AG08395 (cell line): ENCODE results near the gene ARMCX4.
A peak's percentile ranks its signal among the peaks of the same experiment; 100 is the strongest.
"Not testable (repeated sequence)": the region's sequence is repeated elsewhere in the genome, so short reads cannot be mapped to it uniquely, and the experiment has no call there.

Source experiments
- DNase-seq: peaks from one replicate; pipeline ENCODE4 v3.0.0; 2012; ENCODE audit warnings: mixed read lengths, low spot score

The ARMCX4 gene

GRCh38 chrX:101485212-101485949, at the start of gene ARMCX4:
Gene ARMCX4 (plus strand): TSS chrX:101485456. CDS start chrX:101488590, 3,134 bp downstream.
- peak; percentile 49 for DNase-seq

GRCh38 chrX:101442085-101442484, 43.2 kb upstream of the ARMCX4 start:
- DNase-seq, result no peak

- DNase-seq, result no peak
Measured at GRCh38 chrX:101449279-101449678, 36.0 kb upstream of the ARMCX4 start.

GRCh38 chrX:101450085-101450484, 35.2 kb upstream of the ARMCX4 start:
- DNase-seq, result no peak

- DNase-seq, result no peak
Measured at GRCh38 chrX:101450961-101451360, 34.3 kb upstream of the ARMCX4 start.

- DNase-seq, result no peak
Measured at GRCh38 chrX:101452056-101452455, 33.2 kb upstream of the ARMCX4 start.

- DNase-seq, result no peak
Measured at GRCh38 chrX:101460669-101461068, 24.6 kb upstream of the ARMCX4 start.

GRCh38 chrX:101462892-101463291, 22.4 kb upstream of the ARMCX4 start:
- peak; percentile 54 for DNase-seq

- peak; percentile 21 for DNase-seq
Measured at GRCh38 chrX:101478366-101478765, 6.9 kb upstream of the ARMCX4 start.

- no peak for DNase-seq
Measured at GRCh38 chrX:101482296-101482695, 3.0 kb upstream of the ARMCX4 start.

GRCh38 chrX:101483705-101484104, 1.6 kb upstream of the ARMCX4 start:
- DNase-seq, result no peak

- no peak for DNase-seq
Measured at GRCh38 chrX:101484135-101484534, 1.1 kb upstream of the ARMCX4 start.

GRCh38 chrX:101488796-101489195, 3.5 kb downstream of the ARMCX4 start:
- DNase-seq, result no peak

GRCh38 chrX:101491943-101492342, 6.7 kb downstream of the ARMCX4 start:
- no peak for DNase-seq

GRCh38 chrX:101493225-101493624, 8.0 kb downstream of the ARMCX4 start:
- no peak for DNase-seq

- DNase-seq, result not testable (repeated sequence)
Measured at GRCh38 chrX:101502929-101503328, 17.7 kb downstream of the ARMCX4 start.

- no peak for DNase-seq
Measured at GRCh38 chrX:101507372-101507771, 22.1 kb downstream of the ARMCX4 start.

- DNase-seq, result no peak
Measured at GRCh38 chrX:101507986-101508385, 22.7 kb downstream of the ARMCX4 start.

- no peak for DNase-seq
Measured at GRCh38 chrX:101530944-101531343, 45.7 kb downstream of the ARMCX4 start.
